HG03439 (cell line): ENCODE data around the gene MGST1.

Experiments used
- ATAC-seq: cut with Tn5 transposase; IDR thresholded peaks from one replicate; pipeline ENCODE4 v1.9.1; 2021; ENCODE audit warnings: mild to moderate bottlenecking, moderate library complexity; ENCODE audit not compliant: unreplicated experiment

The MGST1 gene, protein sequence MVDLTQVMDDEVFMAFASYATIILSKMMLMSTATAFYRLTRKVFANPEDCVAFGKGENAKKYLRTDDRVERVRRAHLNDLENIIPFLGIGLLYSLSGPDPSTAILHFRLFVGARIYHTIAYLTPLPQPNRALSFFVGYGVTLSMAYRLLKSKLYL

DNA sequence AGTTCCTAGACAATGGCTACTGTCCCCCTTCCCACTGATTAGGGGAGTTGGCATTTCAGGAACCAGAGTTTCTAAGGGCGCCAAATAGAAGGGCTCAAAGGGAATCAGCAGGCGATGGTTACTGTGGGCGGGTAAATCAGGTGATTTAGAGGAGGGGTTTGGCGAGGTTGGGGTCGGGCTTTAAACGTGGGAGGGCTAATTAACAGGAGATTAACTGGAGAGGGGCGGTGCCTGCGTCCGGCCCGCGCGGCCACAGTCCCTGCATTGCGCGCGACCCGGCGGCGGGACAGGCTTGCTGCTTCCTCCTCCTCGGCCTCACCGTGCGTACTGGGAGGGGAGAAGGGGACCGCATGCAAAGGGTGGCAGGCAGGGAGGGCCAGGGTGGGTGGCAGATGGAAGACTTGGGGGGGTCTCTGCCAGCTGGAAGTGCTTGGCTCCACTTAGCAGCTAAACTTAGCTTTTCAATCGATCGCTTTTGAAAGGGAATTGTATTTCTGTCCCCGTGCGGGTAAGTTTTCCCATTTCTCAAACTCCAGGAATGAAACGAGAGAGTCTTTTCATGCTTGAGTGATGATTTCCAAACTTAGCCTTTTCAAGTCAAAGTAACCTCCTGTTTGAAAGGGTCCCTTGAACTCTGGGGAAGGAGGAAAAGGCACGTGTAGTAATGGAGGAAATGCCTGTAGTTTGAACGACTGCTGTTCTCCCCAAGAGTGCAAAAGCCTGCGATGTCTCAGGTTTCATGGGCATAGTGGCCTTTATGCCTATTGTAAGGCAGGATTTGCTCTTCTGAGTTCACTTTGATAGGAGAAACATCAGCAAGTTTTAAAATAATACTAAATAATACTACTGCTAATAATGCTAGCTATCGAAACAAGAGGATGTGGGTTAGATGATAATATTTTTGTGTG lies at the start of gene MGST1:
TSS of gene MGST1 (plus strand) at position 255 of the 908 bp plus-strand sequence. CDS start 6,608 bp downstream, outside the sequence.
- ATAC-seq, result no peak

DNA sequence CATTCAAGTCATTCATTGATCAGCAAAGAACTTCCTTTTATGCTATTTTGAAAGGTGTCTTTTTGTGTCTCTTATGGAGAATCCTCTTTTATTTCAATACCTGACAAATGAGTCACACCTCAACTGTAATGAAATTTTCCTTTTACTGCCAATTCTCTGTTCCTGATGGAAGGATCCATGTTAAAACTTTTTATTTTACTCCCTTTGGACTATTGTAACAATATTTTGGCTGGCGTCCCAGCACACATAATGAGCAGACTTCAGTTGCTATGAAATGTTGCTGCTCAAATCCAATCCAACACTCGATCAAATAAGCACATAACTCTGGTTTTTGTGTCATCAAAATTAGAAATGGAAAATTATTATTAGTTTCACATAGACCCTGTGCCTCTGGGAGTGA lies 48.0 kb upstream of the MGST1 start:
- ATAC-seq, result no peak

DNA sequence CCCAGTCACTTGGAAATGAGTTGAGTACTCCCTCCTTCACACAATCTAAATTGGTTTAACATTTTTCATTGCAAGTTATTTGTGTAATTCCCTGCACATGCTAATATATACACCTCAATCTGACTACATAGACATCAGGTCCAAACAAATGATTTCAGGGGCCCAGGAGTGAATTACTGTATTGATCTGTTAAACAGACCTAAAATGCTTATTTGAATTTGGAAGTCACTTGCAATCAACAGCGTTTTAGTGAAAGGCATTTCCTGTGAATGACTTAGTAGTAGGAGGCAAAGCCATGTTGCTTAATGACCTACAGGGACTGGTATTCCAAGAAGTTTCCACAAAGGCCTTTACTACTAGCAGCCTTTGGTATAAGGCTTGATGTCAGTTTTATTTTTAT lies 47.3 kb upstream of the MGST1 start:
- no peak for ATAC-seq

DNA sequence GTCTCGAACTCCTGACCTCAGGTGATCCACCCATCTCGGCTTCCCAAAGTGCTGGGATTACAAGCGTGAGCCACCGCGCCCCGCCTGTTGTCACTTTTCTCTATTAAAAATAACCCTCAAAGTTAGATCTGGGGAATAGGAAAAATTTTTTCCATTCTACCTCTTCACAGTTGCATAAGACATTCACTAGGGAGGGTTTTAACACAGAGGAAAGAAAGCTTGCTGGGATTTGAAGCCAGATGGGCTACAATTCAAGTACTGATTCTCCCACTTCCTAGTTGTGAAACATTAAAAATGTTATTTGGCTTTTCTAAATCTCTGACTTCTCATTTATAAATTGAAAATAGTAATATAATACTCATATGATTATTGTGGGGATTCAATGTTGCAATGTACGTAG lies 46.7 kb upstream of the MGST1 start:
- no peak for ATAC-seq

DNA sequence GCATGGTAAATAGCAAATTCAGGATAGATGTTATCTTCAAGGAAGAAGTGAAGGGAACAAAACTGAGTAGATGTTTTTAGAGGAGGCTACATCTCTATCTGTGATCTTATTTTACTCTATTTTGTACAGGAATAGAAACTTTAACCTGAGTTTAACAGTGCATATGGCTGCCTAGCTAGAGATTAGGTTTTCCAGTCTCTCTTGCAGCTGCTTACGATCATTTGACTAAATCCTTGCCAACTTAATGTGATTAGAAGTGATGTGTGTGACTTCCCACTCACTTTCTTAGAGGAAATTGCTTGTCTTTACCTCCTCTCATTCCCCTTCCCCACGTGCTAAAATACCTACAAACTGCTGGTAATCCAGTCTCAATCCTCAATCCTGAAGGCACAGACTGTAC lies 43.5 kb upstream of the MGST1 start:
- no peak for ATAC-seq

DNA sequence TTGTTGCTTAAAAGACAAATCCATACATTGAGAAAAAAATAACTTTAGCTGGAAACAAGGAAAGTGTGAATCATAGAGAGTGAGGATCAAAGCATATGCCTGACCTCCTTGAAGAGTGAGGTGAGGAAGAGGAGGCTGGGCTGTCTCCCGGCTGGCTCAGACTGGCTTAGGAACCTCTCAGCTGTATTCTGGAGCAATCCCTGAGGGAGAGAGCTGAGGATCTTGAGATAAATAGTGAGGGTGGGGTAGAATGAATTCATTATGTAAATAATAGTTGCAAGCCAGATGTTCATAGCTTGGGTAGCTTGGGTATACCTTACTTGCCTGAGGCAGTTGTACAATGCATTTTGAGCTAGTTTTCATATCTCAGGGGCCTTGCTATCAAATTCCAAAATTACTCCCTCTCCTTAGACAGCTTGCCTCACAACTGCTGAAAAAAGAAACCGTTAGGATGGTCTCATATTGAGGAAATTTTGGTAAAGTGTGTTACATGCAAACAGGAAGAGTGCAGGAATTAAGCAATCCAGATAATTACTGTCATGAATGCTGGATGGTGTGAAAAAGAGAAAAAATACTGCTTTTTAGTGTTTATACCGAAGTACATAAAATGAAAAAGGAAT lies 39.5 kb upstream of the MGST1 start:
- no peak for ATAC-seq

DNA sequence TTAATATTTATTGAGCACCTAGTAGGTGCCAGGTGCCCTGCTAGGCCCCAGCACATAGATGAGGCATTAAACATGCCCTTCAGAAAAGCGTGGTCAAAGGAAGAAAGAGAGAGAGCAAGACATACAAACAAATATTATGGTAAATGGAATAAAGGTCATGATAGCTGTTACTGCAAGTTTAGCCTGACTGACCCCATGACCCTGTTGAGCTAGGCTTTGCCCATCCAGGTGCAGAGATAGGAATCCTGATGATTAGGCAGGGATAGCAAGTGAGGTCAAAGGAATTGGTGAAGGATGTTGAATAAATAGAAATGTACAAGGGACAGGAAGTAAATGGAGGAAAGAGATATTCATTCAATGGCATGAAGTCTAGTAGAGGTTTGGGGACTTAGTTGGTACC lies 36.5 kb upstream of the MGST1 start:
- ATAC-seq, result no peak

DNA sequence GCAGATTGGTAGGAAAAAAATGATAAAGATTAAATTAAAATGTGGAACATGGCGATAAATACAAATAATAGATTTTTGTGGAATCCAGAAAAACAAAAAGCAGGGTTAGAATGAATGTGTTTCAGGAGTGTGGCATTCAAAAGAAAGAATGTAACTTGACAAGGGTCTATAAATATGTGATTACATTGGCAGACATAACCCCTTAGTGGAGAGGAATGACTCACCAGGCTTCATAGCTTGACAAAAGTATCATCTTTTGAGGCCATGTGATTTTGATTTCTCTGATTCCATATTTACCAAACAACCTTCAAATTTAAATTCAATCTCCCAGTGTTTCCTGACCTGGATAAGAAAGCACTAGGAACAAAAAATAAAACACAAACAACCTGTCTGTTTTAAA lies 24.4 kb upstream of the MGST1 start:
- no peak for ATAC-seq

DNA sequence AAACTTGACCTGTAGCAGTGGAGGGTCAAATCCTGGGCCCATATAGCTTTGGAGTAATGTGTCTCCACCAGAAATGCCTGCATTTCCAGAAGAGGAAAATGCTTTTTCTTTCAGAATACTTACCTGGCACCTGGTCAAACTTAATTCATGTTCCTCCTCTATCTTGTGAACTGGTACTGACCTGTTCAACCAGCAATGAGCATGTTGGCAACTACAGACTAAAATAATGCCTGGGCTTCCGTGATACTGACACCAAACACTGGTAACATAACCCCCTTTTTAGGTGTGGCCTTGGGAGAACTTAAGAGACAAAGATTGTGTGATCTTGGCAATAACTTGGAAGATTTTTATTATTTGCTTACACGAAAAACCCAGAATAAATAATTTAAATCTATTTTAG lies 23.8 kb upstream of the MGST1 start:
- no peak for ATAC-seq

DNA sequence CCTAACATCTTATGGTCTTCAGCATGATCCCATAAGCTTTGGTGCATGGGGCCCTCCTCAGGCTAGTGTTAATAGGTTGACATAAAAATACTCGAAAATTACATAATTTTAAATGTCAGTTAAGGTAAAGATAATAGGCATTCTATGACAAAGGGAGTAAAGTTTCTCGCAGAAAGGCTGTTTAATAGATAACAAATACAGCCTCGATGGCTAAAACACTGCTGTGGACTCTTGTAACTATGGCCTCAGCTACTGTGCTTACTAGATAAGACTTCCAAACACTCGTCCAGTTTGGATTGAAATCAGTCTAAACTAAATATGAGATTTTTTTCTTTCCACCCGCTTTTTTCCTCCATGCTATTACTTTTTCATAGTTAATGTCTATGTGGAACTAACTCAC lies 23.2 kb upstream of the MGST1 start:
- ATAC-seq, result no peak

DNA sequence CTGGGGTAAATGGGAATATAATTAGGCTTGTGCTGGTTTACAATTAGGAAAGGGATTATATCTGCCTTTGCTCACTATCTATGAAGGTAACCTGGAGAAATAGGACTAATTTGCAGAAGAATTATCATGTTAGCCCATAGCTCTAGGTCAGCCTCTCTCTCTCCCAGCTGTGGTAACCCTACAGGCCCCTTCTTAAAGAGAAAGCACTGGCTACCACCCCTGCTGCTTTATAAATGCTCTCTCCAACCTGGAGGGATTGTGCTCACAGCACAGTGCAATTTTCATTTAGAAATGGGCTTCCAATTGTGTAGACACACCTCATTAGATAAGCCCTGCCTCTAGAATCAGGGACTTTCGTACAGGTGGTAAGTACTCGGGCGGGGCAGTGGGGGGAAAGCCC lies 22.7 kb upstream of the MGST1 start:
- no peak for ATAC-seq

DNA sequence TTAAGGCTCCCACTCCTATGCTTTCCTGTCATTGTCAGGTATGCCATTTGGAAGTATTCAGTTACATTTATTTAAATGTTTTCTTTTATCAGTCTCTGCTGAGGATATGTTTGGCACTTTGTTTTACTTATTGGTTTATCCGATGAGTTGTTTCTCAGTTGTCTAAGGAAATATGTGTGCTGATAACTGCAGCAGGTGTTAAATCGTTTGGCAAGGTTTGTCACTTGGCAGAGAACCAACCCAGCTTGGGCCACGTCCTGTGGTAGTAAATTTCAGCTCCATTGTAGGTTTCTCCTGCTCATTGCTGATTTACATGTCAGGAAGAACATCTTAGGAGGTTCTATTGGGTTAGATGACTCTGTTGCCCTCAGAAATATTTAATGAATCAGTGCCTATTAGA lies 22.0 kb upstream of the MGST1 start:
- ATAC-seq, result no peak

DNA sequence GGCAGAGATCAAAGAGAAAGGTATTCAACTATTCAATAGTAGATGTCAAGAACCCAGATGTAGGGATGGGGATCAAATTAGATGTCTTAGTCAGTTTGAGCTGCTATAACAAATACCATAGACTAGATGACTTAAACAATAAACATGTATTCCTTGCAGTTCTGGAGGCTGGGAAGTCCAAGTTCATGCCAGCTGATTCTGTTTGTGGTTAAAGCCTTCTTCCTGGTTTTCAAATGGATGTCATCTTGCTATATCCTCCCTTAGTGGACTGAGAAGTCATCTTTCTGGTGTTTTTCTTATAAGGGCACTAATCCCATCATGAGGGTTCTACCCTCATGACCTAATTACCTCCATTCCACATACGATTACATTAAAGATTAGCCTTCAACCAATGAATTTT lies 19.5 kb upstream of the MGST1 start:
- ATAC-seq, result no peak

DNA sequence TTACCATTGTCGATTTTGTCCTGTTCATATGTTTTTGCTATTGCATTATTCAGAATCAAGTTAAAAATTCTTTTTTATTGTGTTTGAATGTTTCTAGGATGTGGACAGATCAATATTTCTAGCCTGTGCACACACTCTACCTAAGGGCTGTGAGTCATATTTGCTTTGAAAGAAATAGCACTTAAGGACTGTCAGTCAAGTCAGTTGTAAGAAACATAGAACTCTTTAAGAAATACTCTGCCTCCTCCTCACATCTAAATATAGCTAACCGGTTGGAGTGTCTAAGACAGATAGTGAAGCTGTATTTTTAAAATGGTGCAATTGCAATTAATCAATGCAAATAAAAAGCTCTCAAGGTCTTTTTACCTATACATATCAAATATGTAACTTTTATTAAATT lies 17.9 kb upstream of the MGST1 start:
- ATAC-seq, result no peak

DNA sequence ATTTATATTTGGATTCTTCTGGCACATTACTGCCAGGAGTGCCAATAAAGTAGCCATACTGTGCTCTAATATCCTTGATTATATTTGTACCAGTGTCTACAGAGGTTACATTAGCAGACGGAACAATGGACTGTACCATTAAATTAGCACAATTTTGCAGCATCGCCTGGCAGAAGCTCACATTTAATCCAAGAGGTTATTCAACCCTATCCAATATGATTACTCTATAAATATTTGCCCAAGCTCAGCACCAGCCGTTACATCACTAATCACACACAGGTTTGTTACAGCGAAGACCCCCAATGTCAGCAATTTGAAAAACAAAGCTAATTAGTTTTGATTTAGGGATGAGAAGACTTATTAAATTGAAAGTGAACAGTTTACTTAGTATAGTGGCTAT lies 16.9 kb upstream of the MGST1 start:
- ATAC-seq, result no peak

DNA sequence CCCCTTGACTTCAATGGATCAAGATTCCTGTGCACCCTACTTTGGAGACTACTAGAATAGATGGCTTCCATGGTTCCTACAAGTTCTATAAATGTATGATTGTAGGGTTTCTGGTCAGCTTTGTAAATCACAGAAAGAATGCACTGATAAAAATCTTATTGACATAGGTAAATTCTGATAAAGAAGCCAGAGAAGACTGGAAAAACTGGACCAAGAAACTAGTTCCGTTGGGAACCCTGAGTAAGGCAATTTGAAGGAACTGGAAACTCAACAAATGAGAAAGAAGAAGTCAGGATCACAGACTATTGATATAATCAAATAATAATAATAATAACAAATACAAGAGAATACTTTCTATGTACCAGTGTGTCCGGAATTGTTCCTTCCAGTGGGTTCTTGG lies 15.4 kb upstream of the MGST1 start:
- ATAC-seq, result no peak

DNA sequence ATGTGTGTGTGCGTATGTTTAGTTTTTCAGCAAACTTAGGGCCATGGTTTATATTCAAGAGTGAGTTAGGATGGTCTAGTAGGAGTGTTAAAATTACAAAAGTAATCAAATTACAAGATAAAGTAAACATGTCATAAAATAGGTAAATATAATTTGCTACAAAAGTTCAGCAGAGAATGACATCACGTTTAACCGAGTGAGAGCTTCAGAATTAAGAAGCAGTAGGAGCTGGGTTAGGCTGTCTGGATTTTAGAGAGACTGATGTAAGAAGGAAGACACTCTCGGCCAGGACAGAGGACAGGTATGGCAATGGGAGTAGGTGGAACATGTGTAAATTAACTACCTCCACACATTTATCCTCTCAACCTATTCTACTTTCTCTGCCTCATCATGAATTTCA lies 11.6 kb upstream of the MGST1 start:
- no peak for ATAC-seq

DNA sequence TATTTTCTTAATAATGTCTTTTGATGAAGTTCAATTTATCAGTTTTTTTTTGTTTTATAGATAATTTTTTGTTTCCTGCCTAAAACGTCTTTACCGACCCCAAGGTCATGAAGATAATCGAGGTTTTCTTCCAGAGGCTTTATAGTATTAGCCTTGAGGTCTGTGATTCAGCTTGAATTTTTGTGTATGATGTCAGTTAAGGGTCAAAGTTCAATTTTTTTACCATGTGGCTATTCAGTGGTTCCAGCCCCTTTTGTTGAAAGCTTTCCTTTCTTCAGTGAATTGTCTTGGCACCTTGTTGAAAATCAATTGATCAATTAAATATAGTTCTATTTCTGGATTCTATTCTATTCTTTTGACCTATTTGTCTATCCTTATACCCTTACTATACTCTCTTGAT lies 3.2 kb upstream of the MGST1 start:
- ATAC-seq, result no peak

DNA sequence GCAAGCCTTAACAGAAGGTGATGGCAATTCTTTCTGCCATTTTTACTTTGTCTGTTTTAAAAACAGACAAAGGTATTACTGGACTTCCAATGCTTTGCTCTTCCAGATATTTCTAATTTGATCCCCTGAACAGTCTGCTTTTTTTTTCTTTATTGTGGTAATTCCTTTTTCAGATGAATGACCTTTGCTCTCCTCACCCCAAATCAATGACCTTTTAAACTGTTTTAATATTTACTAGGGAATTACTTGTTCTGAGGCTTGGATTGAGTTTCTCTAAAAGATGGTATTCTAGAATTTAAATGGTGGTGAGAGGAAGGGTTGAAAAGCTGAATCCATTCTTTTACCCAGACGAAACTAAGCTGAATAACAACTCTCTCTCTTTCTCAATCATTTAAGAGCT lies 2.3 kb upstream of the MGST1 start:
- ATAC-seq, result no peak

DNA sequence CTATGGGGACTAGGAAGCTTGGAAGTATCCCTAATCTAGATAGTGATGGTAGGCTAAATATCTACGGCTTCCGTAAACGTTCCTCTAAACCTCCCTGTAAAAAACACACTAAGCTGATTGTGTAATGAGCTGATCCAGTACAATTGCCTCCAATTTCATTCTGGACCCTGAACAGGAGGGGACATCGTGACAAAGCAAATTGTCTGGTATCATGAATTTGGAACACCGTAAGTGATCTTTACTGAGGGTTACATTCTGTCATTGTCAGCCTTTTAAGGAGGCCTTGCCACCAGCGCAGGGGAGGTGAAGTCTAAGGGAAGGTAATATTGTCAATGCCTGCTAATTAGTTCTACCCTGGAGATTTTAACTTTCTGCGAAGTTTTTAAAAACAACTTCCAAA lies 487 bp upstream of the MGST1 start:
- ATAC-seq, result no peak

DNA sequence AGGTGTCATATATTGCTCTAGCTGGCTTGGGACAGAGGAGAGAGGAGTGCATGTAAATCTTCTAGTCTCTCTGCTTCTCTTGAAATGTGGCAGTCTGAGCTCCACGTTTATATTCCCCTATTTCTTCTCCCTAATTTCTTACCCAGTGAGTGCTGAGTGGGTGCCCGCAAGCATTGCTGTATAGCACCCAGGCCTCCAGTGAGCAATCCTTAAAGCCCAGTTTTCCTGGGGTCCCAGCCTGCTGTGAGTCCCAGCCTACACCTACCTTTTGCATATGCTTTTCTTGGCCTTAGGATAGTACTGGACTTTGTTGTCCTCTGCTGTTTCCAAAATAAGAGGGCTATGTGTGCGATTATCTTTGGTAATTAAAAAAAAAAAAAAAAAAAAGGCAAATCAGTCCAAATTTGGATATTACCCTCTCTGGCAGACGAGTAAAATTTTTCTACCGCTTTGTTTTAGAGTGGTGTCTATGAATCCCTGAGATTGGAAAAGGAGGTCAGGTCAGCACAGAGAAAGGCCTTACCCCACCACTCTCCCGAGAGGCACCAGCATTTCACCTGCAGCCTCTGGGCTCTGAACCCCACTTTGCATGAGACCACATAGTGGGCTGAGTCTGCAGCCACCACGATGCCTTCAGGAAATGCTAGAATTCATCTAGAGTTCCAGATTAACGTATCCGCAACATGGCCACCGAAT lies 1.1 kb downstream of the MGST1 start:
- ATAC-seq, result no peak

DNA sequence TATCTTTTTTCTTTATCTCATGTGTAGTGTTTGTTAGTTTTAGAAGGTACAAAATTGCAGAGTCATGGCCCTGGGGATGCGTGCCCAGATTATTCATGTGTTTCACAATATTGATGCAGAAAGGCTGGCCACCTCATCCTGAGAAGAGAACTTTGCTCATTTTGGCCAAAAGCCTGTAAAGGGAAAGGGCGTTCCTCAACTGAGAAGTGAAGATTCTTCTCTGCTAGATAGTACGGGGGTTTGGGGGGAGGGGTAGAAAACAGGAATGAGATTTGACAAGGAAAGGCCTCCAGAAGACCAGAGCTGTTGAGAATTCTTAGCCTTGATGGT lies 1.7 kb downstream of the MGST1 start:
- ATAC-seq, result no peak
